VCaP (cell line): ENCODE data around the gene PLIN3.
"Not testable (repeated sequence)": the region's sequence is repeated elsewhere in the genome, so short reads cannot be mapped to it uniquely, and the experiment has no call there.

ENCODE experiments used
- H3K27ac ChIP-seq: fragments of 450-650 bp; 2 replicates; pipeline ENCODE4 v1.5.1; 2017
- TF ChIP-seq, protein P1 (sequence below): fragments of 450-650 bp; conservative IDR thresholded peaks from 2 replicates; pipeline ENCODE4 v1.5.1; 2017; ENCODE audit warnings: mild to moderate bottlenecking, moderate library complexity

The PLIN3 gene

DNA sequence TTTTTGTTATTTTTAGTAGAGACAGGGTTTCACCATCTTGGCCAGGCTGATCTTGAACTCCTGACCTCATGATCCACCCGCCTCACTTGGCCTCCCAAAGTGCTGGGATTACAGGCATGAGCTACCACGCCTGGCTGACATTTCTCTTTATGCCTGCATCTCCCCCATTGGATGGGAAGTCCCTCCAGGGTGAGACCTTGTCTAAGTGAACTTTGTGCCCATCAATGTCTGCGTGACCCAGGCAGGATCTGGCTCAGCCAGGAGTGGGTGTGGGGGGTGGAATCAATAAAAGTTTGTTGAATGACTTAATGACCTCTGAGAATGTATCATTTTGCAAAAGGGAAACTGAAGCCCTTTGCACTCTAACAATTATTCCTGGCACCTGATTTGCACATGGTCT lies 37.0 kb upstream of the PLIN3 start:
- no peak overlapping the region for H3K27ac ChIP-seq
- TF ChIP-seq, protein P1, sequence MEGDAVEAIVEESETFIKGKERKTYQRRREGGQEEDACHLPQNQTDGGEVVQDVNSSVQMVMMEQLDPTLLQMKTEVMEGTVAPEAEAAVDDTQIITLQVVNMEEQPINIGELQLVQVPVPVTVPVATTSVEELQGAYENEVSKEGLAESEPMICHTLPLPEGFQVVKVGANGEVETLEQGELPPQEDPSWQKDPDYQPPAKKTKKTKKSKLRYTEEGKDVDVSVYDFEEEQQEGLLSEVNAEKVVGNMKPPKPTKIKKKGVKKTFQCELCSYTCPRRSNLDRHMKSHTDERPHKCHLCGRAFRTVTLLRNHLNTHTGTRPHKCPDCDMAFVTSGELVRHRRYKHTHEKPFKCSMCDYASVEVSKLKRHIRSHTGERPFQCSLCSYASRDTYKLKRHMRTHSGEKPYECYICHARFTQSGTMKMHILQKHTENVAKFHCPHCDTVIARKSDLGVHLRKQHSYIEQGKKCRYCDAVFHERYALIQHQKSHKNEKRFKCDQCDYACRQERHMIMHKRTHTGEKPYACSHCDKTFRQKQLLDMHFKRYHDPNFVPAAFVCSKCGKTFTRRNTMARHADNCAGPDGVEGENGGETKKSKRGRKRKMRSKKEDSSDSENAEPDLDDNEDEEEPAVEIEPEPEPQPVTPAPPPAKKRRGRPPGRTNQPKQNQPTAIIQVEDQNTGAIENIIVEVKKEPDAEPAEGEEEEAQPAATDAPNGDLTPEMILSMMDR, result no peak

DNA sequence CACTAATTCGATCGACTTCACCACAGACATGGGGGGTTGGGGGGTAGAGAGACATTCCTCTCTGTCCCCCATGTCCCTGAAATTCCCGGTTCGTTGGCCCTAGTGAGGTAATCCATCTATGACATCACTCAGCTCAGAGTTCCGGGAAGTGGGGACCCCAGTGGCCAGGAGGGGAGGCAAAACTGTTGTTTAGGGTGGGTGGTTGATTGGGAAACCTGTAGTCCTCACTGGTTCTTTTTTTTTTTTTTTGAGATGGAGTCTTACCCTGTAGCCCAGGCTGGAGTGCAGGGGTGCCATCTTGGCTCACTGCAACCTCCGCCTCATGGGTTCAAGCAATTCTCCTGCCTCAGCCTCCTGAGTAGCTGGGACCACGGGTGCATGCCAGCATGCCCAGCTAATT lies 35.3 kb upstream of the PLIN3 start, which contains the start of gene ARRDC5:
ARRDC5 (minus strand) TSS at position 101 of the 400 bp plus-strand sequence; CDS start at position 30, 71 bp downstream.
- no peak within 1 kb of the TSS for H3K27ac ChIP-seq
- TF ChIP-seq, protein P1, result no peak

DNA sequence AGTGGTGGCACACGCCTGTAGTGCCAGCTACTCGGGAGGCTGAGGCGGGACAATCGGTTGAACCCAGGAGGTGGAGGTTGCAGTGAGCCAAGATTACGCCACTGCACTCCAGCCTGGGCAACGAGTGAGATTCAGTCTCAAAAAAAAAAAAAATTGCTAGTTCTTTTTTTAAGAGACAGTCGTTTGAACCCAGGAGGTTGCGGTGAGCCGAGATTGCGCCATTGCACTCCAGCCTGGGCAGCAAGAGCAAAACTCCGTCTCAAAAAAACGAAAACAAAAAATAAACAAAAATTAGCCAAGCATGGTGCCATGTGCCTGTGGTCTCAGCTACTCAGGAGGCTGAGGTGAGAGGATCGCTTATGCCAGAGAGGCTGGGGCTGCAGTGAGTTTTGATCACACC lies 33.4 kb upstream of the PLIN3 start:
- H3K27ac ChIP-seq, result not testable (repeated sequence)

DNA sequence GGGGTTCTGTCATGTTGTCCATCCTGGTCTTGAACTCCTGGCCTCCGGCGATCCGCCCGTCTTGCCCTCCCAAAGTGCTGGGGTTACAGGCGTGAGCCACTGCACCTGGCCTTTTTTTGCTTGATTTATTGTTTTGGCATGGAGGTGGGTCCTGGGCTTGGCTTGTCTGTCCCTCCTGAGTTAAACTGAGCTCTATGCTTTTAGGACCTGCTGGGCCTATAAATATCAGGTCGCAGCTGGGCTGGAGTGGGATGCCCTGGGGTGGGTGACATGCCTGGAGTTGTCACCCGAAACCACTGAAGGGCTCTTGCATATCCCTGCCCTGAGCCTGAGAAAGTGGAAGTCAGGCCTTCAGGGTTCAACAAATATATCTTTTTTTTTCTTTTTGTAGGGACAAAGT lies 29.7 kb upstream of the PLIN3 start:
- TF ChIP-seq, protein P1, result no peak
- no peak overlapping the region for H3K27ac ChIP-seq

DNA sequence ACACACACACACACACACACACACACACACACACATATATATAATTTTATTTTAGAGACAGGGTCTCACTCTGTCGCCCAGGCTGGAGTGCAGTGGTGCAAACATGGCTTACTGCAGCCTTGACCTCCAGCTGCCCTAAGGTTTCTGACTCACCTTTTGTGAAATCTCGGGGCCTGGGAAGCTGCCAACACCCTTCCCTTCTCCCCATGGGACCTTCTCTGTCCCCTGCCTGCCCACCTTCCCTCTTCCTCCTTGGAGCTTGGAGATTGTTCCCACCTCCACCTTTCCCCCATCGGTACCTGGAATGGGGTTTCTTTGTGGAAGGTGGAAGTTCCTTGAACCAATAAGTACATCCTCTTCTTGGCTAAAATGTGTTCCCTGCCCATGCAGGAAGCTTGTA lies 28.9 kb upstream of the PLIN3 start:
- no peak overlapping the region for H3K27ac ChIP-seq
- TF ChIP-seq, protein P1, result no peak

DNA sequence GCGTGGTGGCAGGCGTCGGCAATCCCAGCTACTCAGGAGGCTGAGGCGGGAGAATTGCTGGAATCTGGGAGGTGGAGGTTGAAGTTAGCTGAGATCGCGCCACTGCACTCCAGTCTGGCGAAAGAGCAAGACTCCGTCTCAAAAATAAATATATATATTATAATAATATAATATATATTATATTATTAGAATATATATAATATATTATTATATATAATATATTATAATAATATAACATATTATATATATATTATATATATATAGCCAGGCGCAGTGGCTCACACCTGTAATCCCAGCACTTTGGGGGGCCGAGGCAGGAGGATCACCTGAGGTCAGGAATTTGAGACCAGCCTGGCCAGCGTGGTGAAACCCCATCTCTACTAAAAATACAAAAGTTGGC lies 25.5 kb upstream of the PLIN3 start:
- not testable (repeated sequence) for H3K27ac ChIP-seq

DNA sequence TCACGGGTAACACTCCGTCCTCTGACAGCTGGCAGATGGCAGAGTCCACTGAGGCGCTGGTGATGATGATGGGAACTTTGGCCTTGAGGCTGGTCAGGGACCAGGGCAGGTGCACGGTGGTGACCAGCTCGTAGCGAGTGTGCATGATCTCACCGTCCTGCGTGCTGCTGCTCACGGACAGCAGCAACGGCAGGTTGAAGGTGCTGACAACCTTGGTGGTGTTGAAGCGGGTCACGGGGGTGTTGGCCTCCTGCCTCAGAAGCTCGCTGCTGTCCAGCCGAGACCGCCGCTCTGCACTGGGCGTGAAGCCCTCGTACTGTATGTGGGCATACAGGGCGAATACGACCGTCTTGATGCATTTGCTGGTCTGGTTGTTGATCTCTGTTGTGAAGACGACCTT lies 23.6 kb upstream of the PLIN3 start:
- TF ChIP-seq, protein P1, result no peak
- no peak overlapping the region for H3K27ac ChIP-seq

DNA sequence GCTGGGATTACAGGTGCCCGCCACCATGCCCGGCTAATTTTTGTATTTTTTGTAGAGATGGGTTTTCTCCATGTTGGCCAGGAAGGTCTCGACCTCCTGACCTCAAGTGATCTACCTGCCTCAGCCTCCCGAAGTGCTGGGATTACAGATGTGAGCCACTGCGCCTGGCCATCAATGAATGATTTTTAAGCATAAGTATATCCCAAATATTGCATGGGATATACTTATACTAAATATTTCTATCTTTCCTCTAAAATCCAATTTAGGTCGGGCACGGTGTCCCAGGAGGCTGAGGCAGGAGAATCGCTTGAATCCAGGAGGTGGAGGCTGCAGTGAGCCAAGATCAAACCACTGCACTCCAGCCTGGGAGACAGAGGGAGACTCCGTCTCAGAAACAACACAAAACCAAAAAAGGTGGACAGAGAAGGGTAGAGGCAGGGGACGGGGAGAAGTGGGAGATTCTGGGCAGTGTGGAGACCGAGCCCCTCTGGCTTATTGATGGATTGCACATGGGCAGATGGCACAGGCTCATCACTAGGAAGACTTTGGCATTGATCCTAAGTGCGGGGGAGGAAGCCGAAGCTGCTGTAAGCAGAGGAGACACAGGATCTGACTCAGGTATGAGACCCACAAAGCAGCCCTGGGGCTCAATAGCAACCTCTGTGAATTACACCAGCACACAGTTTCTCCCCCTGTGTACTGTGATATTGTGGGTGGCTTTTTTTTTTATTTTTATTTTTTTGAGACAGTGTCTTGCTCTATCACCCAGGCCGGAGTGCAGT lies 21.8 kb upstream of the PLIN3 start:
- no peak overlapping the region for H3K27ac ChIP-seq

DNA sequence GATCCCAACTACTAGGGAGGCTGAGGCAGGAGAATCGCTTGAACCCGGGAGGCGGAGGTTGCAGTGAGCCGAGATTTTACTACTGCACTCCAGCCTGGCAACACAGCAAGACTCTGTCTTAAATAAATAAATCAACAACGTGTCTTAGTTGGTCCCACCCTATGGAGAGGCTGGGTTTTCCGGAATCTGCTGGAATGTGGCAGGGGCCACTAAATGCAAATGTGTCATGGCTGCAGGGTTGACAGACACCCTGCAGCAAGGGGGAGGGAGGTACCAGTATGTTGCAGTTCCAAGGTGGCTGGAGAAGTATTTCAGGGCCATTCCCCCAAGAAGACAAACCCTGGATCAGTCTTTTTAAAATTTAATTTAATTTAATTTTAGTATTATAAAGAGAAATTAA lies 20.3 kb upstream of the PLIN3 start:
- not testable (repeated sequence) for H3K27ac ChIP-seq

More for the DNA sequence above, 21.8 kb upstream of the PLIN3 start:
- TF ChIP-seq, protein P1, result no peak

DNA sequence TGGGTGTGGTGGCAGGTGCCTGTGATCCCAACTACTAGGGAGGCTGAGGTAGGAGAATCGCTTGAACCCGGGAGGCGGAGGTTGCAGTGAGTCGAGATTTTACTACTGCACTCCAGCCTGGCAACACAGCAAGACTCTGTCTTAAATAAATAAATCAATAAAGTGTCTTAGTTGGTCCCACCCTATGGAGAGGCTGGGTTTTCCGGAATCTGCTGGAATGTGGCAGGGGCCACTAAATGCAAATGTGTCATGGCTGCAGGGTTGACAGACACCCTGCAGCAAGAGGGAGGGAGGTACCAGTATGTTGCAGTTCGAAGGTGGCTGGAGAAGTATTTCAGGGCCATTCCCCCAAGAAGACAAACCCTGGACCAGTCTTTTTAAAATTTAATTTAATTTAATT lies 17.5 kb upstream of the PLIN3 start:
- H3K27ac ChIP-seq, result not testable (repeated sequence)

DNA sequence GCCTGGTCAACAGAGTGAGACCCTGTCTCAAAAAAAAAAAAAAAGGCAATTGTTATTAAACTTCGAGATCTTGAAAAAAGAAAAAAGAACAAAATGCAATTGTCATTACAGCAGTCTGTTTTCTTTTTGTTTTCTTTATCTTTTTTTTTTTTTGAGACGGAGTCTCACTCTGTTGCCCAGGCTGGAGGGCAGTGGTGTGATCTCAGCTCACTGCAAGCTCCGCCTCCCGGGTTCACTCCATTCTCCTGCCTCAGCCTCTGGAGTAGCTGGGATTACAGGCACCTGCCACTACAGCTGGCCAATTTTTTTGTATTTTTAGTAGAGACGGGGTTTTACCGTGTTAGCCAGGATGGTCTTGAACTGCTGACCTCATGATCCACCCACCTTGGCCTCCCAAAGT lies 15.4 kb upstream of the PLIN3 start:
- H3K27ac ChIP-seq, result not testable (repeated sequence)
